Measurements from ENCODE around the gene AVEN.

GRCh38 chr15:33912326-33912725 is 126.7 kb downstream of the AVEN start:
- no peak for TF ChIP-seq CTCF (conservative IDR thresholded peaks at IDR 0.05 in 1 of 2, IDR thresholded peaks at IDR 0.05 in 1 of 2; ENCODE audit: low read depth in 1 of 2, low read length in 2 of 2)
- no peak for TF ChIP-seq EZH2 (IDR thresholded peaks at IDR 0.05; ENCODE audit: low read length, missing control alignments)
